ENCODE measurements around the gene HLA-DPA1.

- TF ChIP-seq CTCF (conservative IDR thresholded peaks at IDR 0.05; ENCODE audit: low read depth, low read length): no peak
- TF ChIP-seq EZH2 (IDR thresholded peaks at IDR 0.05; ENCODE audit: borderline replicate concordance, low read depth, low read length, poor library complexity, severe bottlenecking): no peak
Observed at GRCh38 chr6:33113755-33114154, 40.3 kb upstream of the HLA-DPA1 start.

All from A673 (cell line).